Neural crest cell (in vitro differentiated cells): ENCODE measurements around the gene TLE5. TPM values are rescaled to one million over a fixed set of nuclear protein-coding genes. Genes with fewer than 3 reads are reported as not detected.

Experiments
- DNase-seq: peaks from one replicate; pipeline ENCODE4 v3.0.0; 2021; ENCODE audit warnings: low read depth, mixed read lengths, low spot score
- H3K27ac Mint-ChIP-seq: one replicate; pipeline ENCODE4 v1.8.0; 2021; ENCODE audit warnings: mild to moderate bottlenecking, mixed read lengths; ENCODE audit not compliant: unreplicated experiment
- H3K27me3 Mint-ChIP-seq: 2 replicates; pipeline ENCODE4 v1.8.0; 2021; ENCODE audit warnings: low read depth, mild to moderate bottlenecking, mixed read lengths
- H3K36me3 Mint-ChIP-seq: 2 replicates; pipeline ENCODE4 v1.8.0; 2021; ENCODE audit warnings: low read depth, mild to moderate bottlenecking, mixed read lengths
- H3K4me1 Mint-ChIP-seq: 2 replicates; pipeline ENCODE4 v1.8.0; 2021; ENCODE audit warnings: mixed read lengths
- H3K4me3 Mint-ChIP-seq: one replicate; pipeline ENCODE4 v1.8.0; 2021; ENCODE audit warnings: mild to moderate bottlenecking, mixed read lengths
- H3K9me3 Mint-ChIP-seq: 2 replicates; pipeline ENCODE4 v1.8.0; 2021; ENCODE audit warnings: mixed read lengths
- CTCF ChIP-seq: fragments of 200-600 bp; sonication (generic); conservative IDR thresholded peaks from 2 replicates; pipeline ENCODE4 v1.5.0; 2021; ENCODE audit warnings: antibody characterized with exemption, mild to moderate bottlenecking
- total RNA-seq: library from RNA; stranded (reverse); gene quantifications from 2 replicates; pipeline ENCODE4 v1.2.1, GENCODE V29; 2021

The TLE5 gene
- total RNA-seq, 1 donor from 2014 or later: 247 TPM

- H3K27ac Mint-ChIP-seq: no peak overlapping the region
- H3K27me3 Mint-ChIP-seq: no peaks in the 10 kb centered on the region
- peaks cover 15% of the 10 kb centered on the region for H3K4me1 Mint-ChIP-seq
- TF ChIP-seq CTCF: no peak
- no peaks in the 10 kb centered on the region for H3K36me3 Mint-ChIP-seq
- no peak overlapping the region for H3K4me3 Mint-ChIP-seq
- no peak for DNase-seq
- no peaks in the 10 kb centered on the region for H3K9me3 Mint-ChIP-seq
Measured at GRCh38 chr19:3107658-3108057, 45.4 kb upstream of the TLE5 start.

GRCh38 chr19:3106509-3107141 lies 44.3 kb upstream of the TLE5 start:
- peak overlapping the region; percentile 6 for H3K27ac Mint-ChIP-seq
- H3K9me3 Mint-ChIP-seq: no peaks in the 10 kb centered on the region
- no peaks in the 10 kb centered on the region for H3K36me3 Mint-ChIP-seq
- H3K27me3 Mint-ChIP-seq: no peaks in the 10 kb centered on the region
- TF ChIP-seq CTCF: no peak
- no peak overlapping the region for H3K4me3 Mint-ChIP-seq
- peaks cover 15% of the 10 kb centered on the region for H3K4me1 Mint-ChIP-seq
- DNase-seq: no peak

GRCh38 chr19:3105641-3106508 lies 43.6 kb upstream of the TLE5 start:
- Mint-ChIP-seq H3K27me3 (no peaks in the 10 kb centered on the region), H3K4me3 (no peak overlapping the region), H3K9me3 (no peaks in the 10 kb centered on the region), H3K4me1 (peaks cover 15% of the 10 kb centered on the region), H3K27ac (no peak overlapping the region), H3K36me3 (no peaks in the 10 kb centered on the region)
- TF ChIP-seq CTCF: no peak
- no peak for DNase-seq

GRCh38 chr19:3104708-3104983 lies 42.4 kb upstream of the TLE5 start:
- H3K9me3 Mint-ChIP-seq: no peaks in the 10 kb centered on the region
- H3K4me1 Mint-ChIP-seq: peaks cover 15% of the 10 kb centered on the region
- no peak for DNase-seq
- no peak for TF ChIP-seq CTCF
- H3K4me3 Mint-ChIP-seq: no peak overlapping the region
- H3K27me3 Mint-ChIP-seq: no peaks in the 10 kb centered on the region
- H3K36me3 Mint-ChIP-seq: no peaks in the 10 kb centered on the region
- no peak overlapping the region for H3K27ac Mint-ChIP-seq

- no peaks in the 10 kb centered on the region for H3K36me3 Mint-ChIP-seq
- peaks cover 5% of the 10 kb centered on the region for H3K4me1 Mint-ChIP-seq
- DNase-seq: no peak
- no peaks in the 10 kb centered on the region for H3K27me3 Mint-ChIP-seq
- no peak overlapping the region for H3K27ac Mint-ChIP-seq
- H3K4me3 Mint-ChIP-seq: no peak overlapping the region
- H3K9me3 Mint-ChIP-seq: no peaks in the 10 kb centered on the region
- TF ChIP-seq CTCF: no peak
Measured at GRCh38 chr19:3102239-3103140, 40.2 kb upstream of the TLE5 start.
